ENCODE results near the gene S100A3.

S100A3 gene

DNA sequence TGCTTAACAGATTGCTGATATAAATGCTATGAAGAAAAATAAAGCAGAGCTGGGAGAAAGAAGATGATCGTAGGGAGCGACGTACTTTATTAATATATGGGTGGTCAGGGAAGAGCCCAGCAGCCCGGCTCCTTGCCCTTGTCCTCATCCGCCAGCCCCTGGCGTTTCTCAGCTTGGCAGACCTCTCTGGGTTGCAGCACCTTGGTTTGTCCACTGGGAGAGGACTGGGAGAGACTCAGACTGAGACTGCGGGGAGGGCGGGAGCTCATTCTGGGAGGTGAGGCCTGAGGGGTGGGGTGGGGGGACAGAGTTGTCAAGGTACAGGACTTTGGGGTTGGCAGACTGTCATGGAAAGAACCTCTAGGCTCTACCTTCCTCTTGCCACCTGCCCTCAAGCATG lies 3.3 kb upstream of the S100A3 start:
- DNase-seq (ENCODE audit: insufficient read length, low spot score): no peak
- TF ChIP-seq, protein P1, sequence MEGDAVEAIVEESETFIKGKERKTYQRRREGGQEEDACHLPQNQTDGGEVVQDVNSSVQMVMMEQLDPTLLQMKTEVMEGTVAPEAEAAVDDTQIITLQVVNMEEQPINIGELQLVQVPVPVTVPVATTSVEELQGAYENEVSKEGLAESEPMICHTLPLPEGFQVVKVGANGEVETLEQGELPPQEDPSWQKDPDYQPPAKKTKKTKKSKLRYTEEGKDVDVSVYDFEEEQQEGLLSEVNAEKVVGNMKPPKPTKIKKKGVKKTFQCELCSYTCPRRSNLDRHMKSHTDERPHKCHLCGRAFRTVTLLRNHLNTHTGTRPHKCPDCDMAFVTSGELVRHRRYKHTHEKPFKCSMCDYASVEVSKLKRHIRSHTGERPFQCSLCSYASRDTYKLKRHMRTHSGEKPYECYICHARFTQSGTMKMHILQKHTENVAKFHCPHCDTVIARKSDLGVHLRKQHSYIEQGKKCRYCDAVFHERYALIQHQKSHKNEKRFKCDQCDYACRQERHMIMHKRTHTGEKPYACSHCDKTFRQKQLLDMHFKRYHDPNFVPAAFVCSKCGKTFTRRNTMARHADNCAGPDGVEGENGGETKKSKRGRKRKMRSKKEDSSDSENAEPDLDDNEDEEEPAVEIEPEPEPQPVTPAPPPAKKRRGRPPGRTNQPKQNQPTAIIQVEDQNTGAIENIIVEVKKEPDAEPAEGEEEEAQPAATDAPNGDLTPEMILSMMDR (IDR thresholded peaks at IDR 0.05; ENCODE audit: insufficient read depth, missing control alignments): no peak
- no peak for FAIRE-seq

DNA sequence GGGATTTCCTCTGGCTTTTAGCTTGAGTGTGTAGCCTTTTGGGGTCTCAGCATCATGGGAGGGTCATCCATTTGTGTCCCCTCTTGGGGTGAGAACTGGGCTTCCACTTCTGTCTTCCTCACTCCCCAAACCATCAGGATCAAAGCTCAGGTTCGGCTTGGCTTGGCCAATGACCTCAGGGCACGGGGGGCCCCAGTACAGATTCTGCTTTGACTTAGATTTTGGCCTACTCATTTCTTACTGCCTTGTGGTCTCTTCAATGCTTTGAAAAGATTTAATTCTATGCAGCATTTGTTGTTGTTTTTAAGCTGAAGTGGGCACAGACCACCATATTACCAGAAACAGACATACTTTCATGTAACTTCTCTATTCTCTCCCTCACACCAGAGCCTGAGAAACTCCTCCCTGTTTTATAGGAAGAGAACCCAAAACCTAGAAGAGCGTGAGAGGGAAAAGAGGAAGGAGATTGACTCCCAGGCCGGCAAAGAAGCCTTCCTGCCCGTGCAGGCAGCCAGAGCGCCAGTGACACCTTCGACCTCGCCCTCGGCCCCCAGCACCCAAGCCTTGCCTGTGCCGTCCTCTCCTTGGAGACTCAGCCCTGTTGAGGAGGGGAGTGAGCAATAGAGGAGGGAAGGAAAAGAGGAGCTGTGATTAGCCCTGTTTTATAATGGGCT lies 1.9 kb upstream of the S100A3 start:
- DNase-seq (ENCODE audit: insufficient read length, low spot score) (no peak), FAIRE-seq (no peak)
- TF ChIP-seq, protein P1 (IDR thresholded peaks at IDR 0.05; ENCODE audit: insufficient read depth, missing control alignments): no peak

DNA sequence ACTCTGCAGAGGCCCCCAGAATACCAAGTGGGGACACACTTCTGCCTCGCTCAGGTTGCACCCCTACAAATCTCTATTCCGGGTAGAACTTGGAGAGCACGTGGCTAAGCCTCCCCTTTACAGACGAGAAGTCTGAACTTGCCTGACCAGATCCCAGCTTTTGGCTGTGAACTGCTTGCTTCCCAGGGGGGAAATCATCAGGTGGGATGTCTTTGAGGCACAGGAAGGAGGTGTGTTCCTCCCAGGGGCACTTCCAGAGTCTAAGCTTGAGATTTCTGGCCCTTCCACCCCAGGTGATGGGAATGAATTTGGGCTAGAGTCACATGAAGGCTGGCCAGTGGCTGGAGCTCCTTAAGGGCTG lies 1.3 kb upstream of the S100A3 start:
- FAIRE-seq: no peak

DNA sequence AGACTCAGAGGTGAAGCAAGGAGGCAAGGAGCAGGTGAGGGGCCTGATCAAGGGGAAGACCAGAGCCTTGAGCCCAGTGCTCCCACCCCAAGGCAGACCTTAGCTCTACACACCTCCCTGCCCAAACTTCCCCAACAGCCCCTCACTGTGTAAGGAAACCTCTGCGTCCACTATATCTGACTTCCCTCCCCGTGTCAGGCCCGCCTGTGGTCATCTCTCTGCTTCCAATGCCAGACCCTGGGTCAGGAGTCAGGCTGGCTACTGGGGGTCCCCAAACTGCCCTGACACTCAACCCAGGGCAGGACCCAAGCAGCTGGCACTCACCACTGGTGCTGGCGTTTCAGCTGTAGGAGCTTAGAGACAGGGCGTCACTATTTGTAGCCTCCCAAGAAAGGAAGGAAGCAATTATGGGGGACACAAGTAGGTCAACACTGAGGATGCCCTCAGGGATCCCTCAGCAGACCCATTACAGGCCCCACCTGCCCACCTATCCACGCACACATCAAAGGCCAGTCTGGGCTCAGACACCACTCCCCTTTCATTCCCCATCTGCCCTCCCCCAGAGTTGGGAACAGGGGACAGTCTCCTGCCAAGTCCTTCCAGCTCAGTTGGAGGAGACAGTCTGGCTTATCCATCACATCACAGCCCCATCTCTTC lies 811 bp upstream of the S100A3 start:
- FAIRE-seq: no peak
- DNase-seq (ENCODE audit: insufficient read length, low spot score): no peak
- TF ChIP-seq, protein P1 (IDR thresholded peaks at IDR 0.05; ENCODE audit: insufficient read depth, missing control alignments): no peak

More for the DNA sequence above, 1.3 kb upstream of the S100A3 start:
- TF ChIP-seq, protein P1 (IDR thresholded peaks at IDR 0.05; ENCODE audit: insufficient read depth, missing control alignments): no peak
- DNase-seq (ENCODE audit: insufficient read length, low spot score): no peak

DNA sequence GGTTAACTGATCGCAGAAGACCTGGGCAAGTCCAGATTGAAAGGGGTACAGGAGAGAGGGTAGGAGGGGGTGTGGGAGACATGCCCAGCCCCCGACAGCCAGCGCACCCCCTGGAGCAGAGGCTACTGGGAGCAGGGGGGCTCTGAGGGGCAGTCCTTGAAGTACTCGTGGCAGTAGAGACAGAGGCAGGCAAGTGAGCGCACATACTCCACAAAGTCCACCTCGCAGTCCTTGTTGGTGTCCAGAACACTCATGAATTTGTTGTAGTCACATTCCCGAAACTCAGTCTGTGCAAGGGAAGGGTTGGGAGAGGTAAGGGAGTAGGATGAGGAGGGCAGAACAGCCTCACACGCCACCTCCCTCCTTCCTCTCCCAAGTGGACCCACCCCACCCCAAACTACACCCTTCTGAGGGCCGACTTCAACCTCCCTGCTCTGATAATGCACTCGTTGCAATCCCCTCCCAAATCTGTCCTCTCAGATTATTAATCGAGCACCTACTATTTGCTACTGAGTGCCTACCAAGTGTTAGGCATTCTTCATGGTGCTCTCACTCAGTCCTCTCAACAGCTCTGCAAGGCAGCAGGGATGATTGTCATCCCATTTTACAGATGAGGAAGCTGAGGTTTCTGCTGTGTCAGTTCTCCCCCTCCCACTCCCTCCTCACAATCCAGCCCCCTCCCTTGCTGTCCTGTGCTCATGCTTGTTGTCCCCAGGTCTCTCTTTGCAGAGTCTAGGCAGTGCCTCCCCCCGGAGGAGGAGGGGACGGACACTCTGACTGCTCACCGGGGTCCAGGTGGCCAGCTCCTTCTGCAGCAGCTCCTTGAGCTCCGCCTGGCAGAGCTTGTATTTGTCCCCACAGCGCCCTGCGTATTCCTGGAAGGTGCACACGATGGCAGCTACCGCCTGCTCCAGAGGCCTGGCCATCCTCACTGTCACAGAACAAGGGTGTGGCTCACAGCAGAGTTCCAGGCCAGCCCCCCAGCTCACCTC lies 1.2 kb downstream of the S100A3 start:
- FAIRE-seq (no peak), DNase-seq (ENCODE audit: insufficient read length, low spot score) (no peak)
- TF ChIP-seq, protein P1 (IDR thresholded peaks at IDR 0.05; ENCODE audit: insufficient read depth, missing control alignments): no peak

DNA sequence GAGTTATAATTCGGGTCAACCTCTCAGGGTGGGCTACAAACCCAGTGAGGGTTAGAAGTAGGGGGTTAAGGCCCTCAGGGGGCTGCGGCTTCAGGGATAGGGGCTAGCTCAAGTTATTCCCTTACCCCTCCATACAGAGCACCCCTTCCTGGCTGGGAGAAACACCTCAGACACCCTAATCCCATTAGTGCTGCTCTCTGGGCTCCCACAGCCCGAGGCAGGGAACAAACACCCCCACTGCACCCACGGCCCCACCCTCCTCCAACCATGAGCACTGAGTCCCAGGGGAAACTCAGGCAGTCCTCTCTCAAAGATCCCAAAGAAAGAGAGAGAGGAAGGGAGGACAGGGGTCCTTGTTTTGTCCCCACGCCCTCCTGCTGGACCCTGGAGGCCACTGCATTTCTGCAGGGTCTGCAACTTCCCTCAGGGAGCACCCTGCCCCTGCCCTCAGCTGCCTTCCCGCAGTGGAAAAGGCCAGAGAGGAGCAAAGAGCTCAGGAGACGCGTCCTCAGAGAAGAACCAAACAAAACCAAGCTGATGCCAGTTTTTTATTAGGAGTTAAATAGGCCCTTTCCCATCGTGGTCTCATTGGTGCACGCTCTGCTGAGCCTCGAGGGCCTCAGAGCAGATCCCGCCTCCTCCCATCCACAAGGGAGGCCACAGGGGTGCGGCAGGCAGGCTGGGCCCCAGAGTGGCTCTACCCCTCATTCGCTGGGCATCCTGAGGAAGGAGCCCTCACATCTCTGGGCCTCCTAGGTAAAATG lies 2.1 kb downstream of the S100A3 start:
- DNase-seq (ENCODE audit: insufficient read length, low spot score) (no peak), FAIRE-seq (no peak)
- TF ChIP-seq, protein P1 (IDR thresholded peaks at IDR 0.05; ENCODE audit: insufficient read depth, missing control alignments): no peak

Data from D721Med (cell line).